ENCODE measurements around the gene POLL.
A peak's percentile ranks its signal among the peaks of the same experiment; 100 is the strongest.
"Not testable (repeated sequence)": the region's sequence is repeated elsewhere in the genome, so short reads cannot be mapped to it uniquely, and the experiment has no call there.

The POLL gene

DNA sequence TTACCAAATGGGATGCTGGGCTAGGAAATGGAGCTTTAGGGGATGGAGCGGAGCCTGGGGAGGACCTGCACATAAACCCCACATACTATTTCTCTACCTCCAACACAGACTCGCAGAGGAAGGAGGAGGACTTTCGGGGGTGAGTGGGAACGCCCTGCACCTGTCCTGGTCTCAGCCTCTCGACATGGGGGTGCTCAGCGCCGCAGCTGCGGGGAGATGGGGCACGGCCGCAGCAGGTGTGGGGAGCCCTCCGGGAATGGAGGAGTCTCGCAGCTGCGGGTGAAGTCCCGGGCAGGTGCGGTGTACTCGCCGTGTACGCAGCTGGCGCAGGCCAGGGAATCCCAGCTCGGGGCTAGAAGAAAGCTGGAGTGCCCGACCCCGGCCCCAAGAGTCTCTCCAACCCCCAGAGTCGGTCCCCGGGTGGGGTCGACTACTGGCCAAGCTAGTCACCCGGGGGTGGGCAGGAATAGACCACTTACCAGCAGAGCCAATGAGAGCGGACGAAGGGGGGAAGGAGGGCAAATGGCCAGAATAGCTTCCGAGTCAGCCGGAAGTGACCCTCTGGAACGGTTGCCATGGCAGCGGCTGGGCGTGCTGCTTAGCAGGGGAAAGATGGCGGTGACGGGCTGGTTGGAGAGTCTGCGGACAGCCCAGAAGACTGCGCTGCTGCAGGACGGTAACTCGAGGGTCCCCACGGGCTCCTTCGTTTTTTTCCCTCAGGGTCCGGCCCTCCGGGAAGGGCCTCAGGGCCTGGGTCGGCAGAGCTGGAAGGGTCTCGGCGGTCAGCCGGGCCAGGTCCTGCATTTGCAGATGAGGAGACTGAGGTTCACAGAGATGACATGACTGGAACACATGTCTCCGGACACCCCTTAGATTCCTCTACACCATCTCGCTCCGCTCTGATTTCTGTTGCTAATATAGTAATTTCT, at the start of gene POLL, which contains the start of gene DPCD:
Gene POLL (minus strand): TSS at position 533 of the 929 bp plus-strand sequence. CDS start 897 bp downstream, outside the sequence.
Gene DPCD (plus strand): TSS at position 597 of the 929 bp plus-strand sequence. CDS start 16 bp downstream, at position 613.
- peak; percentile 98 for DNase-seq (ENCODE audit: low spot score)

- DNase-seq (ENCODE audit: low spot score): not testable (repeated sequence)
Measured at GRCh38 chr10:101633510-101633909, 45.5 kb upstream of the POLL start.

GRCh38 chr10:101631821-101632475, 43.9 kb upstream of the POLL start:
- DNase-seq (ENCODE audit: low spot score): no peak

- no peak for DNase-seq (ENCODE audit: low spot score)
Measured at GRCh38 chr10:101630633-101630920, 42.5 kb upstream of the POLL start.

- DNase-seq (ENCODE audit: low spot score): no peak
Measured at GRCh38 chr10:101629837-101630632, 42.0 kb upstream of the POLL start.

DNA sequence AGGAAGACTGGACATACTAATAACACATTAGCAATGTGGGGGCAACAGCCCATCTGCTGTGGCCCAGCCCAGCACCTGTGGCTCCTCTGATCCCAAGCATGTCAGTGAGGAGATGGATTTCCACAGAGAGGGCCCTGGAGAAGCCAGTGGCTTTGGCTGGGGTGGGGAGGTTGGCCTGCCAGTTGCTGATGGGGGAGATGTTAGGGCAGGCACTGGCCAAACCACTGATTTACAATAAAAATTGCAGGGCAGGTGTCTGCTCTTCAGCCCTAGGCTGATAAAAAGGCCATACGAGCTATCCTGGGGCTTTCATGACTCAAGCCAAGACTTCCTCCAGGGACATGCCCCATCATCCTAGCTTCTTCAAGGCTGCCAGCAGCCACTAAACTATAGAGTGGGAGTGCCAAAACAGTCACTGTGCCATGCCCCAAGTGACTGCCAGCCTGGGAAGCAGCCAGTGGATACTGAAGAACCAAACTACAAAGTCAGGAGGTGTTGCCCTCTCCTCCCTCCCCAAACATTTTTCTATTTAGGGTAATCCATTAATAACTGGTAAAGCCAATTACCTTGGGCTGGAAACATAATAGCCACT, 37.9 kb upstream of the POLL start:
- DNase-seq (ENCODE audit: low spot score): no peak

GRCh38 chr10:101624526-101625102, 36.6 kb upstream of the POLL start:
- DNase-seq (ENCODE audit: low spot score): no peak

DNA sequence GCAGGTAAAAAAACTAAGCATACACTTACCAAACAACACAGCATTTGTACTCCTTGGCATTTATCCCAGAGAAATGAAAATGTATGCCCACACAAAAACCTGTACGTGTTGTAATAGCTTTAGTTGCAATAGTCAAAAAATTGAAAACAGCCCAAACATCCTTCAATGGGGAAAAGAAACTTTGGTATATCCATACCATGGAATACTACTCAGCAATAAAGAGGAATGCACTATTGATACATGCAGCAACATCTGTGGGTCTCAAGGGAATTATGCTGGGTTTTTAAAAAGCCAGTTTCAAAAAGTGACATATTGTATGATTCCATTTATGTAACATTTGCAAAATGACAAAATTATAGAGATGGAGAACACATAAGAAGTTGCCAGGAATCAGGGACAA, 35.5 kb upstream of the POLL start:
- no peak for DNase-seq (ENCODE audit: low spot score)

- no peak for DNase-seq (ENCODE audit: low spot score)
Measured at GRCh38 chr10:101619983-101620382, 31.9 kb upstream of the POLL start.

- DNase-seq (ENCODE audit: low spot score): no peak
Measured at GRCh38 chr10:101618871-101619270, 30.8 kb upstream of the POLL start.

GRCh38 chr10:101617824-101618568, 29.9 kb upstream of the POLL start:
- DNase-seq (ENCODE audit: low spot score): no peak

- DNase-seq (ENCODE audit: low spot score): peak; percentile 22
Measured at GRCh38 chr10:101617102-101617823, 29.2 kb upstream of the POLL start.

GRCh38 chr10:101616415-101617101, 28.5 kb upstream of the POLL start:
- DNase-seq (ENCODE audit: low spot score): no peak

GRCh38 chr10:101615525-101616116, 27.6 kb upstream of the POLL start:
- no peak for DNase-seq (ENCODE audit: low spot score)

DNA sequence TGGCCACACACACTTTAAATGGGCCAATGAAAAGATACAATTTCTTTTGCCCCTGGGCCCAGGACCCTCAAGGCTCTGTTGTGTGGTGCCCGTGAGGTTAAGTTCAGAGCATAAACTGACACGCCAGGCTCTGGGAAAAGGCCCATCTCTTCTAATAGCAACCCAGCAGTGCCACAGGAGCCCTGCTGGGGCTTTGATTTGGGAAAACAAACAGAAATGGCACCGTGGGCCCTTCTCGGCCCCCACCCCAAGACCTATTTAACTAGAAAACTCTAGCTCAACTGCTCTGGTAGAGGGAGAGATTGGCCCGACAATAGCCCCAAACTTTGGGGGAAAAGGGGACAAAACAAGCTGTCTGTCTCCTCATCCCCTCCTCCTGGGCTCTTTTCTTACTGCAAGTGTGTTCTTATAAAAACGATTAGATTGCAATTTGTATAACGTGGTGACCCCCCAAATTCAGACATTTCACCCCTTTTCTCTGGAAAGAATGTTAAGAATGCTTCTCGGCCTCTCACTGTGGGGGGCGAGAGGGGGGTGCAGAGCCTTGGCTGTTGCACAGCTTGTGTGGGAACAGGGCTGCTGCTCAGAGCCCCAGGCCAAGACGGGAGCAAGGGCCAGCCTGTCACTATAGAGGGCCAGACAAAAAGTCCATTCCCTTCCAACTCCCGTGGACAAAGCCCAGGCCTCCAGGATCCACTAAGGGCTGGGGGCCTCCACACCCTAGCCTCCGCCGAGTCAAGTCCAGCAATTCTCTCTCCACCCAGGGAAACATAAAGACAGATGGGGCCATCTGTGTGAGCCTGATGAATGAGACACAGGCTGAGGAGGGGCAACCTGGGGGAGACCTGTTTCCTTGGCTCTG, 26.8 kb upstream of the POLL start:
- no peak for DNase-seq (ENCODE audit: low spot score)

GRCh38 chr10:101613646-101614045, 25.6 kb upstream of the POLL start:
- no peak for DNase-seq (ENCODE audit: low spot score)

GRCh38 chr10:101612872-101613271, 24.8 kb upstream of the POLL start:
- DNase-seq (ENCODE audit: low spot score): no peak

DNA sequence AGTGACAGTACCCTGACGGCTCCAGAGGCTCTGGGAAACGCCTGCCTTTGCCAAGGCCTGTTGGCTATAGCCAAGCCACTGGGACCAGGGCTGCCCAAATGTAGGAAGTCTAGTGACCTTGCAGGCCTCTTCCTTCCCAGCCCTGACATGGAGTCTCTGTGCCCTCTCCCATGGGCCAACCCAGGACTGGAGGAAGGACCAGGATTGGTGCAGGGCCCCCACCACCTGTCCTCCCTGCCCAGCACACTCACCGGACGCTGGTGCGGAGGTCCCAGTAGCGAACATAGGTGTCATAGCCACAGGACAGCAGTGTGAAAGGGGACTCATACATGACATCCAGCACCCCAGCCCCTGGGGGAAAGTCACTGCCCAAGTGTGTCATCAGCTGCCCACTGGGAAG, 24.0 kb upstream of the POLL start:
- no peak for DNase-seq (ENCODE audit: low spot score)
